ENCODE results near the gene GPR61.

GPR61 gene

GRCh38 chr1:109509176-109510134 lies 30.2 kb upstream of the GPR61 start, which contains the start of gene AMIGO1 (continued):
- no peak for TF ChIP-seq ELK4 (IDR thresholded peaks at IDR 0.05; ENCODE audit: borderline replicate concordance, low read depth, low read length)
- TF ChIP-seq ZNF366 (tag by site-specific recombination; conservative IDR thresholded peaks at IDR 0.05): peak; percentile 59; the same call in 1 of the 2 replicates
- 0 out of 2 replicates have a peak, but pooled peaks have one; percentile 35 for TF ChIP-seq MYNN (tag by site-specific recombination; IDR thresholded peaks at IDR 0.05; ENCODE audit: borderline replicate concordance)
- TF ChIP-seq, protein P1, sequence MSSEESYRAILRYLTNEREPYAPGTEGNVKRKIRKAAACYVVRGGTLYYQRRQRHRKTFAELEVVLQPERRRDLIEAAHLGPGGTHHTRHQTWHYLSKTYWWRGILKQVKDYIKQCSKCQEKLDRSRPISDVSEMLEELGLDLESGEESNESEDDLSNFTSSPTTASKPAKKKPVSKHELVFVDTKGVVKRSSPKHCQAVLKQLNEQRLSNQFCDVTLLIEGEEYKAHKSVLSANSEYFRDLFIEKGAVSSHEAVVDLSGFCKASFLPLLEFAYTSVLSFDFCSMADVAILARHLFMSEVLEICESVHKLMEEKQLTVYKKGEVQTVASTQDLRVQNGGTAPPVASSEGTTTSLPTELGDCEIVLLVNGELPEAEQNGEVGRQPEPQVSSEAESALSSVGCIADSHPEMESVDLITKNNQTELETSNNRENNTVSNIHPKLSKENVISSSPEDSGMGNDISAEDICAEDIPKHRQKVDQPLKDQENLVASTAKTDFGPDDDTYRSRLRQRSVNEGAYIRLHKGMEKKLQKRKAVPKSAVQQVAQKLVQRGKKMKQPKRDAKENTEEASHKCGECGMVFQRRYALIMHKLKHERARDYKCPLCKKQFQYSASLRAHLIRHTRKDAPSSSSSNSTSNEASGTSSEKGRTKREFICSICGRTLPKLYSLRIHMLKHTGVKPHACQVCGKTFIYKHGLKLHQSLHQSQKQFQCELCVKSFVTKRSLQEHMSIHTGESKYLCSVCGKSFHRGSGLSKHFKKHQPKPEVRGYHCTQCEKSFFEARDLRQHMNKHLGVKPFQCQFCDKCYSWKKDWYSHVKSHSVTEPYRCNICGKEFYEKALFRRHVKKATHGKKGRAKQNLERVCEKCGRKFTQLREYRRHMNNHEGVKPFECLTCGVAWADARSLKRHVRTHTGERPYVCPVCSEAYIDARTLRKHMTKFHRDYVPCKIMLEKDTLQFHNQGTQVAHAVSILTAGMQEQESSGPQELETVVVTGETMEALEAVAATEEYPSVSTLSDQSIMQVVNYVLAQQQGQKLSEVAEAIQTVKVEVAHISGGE (tag by site-specific recombination; conservative IDR thresholded peaks at IDR 0.05; ENCODE audit: low read depth): 0 out of 2 replicates have a peak, but pooled peaks have one; percentile 1
- no peak for TF ChIP-seq ZNF302 (tag by site-specific recombination; IDR thresholded peaks at IDR 0.05; ENCODE audit: low read depth)
- no peak for TF ChIP-seq ZNF239 (tag by site-specific recombination; IDR thresholded peaks at IDR 0.05)
- TF ChIP-seq SALL2 (tag by site-specific recombination; IDR thresholded peaks at IDR 0.05; ENCODE audit: borderline replicate concordance): no peak
- TF ChIP-seq, protein P2, sequence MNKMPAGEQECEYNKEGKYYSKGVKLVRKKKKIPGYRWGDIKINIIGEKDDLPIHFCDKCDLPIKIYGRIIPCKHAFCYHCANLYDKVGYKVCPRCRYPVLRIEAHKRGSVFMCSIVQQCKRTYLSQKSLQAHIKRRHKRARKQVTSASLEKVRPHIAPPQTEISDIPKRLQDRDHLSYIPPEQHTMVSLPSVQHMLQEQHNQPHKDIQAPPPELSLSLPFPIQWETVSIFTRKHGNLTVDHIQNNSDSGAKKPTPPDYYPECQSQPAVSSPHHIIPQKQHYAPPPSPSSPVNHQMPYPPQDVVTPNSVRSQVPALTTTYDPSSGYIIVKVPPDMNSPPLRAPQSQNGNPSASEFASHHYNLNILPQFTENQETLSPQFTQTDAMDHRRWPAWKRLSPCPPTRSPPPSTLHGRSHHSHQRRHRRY (tag by site-specific recombination; IDR thresholded peaks at IDR 0.05): no peak
- TF ChIP-seq KLF9 (tag by site-specific recombination; IDR thresholded peaks at IDR 0.05; ENCODE audit: low read depth): peak; percentile 55; the same call in 1 of the 2 replicates
- peak; percentile 24; the same call in 1 of the 2 replicates for TF ChIP-seq SP7 (tag by site-specific recombination; IDR thresholded peaks at IDR 0.05)
- TF ChIP-seq ZBTB48 (tag by site-specific recombination; IDR thresholded peaks at IDR 0.05): peak; percentile 56

GRCh38 chr1:109513110-109513710 lies 26.5 kb upstream of the GPR61 start:
- Histone ChIP-seq H3K4me3 (ENCODE audit: low read depth, low read length) (no peak overlapping the region), H3K4me1 (ENCODE audit: control insufficient read depth, insufficient read depth, low read length) (no peaks in the 10 kb centered on the region), H3K36me3 (ENCODE audit: control insufficient read depth in 2 of 2, insufficient read depth in 1 of 2, low read length in 2 of 2) (no peaks in the 10 kb centered on the region), H3K9me3 (ENCODE audit: control insufficient read depth, insufficient read depth, low read depth, low read length) (no peaks in the 10 kb centered on the region), H3K27ac (ENCODE audit: extremely low read depth, low read depth, low read length) (no peak overlapping the region)
- TF ChIP-seq SCRT2 (tag by site-specific recombination; IDR thresholded peaks at IDR 0.05) (peak; percentile 92), ZNF529 (tag by site-specific recombination; IDR thresholded peaks at IDR 0.05; ENCODE audit: insufficient replicate concordance) (no peak), SCRT1 (tag by site-specific recombination; IDR thresholded peaks at IDR 0.05; ENCODE audit: borderline replicate concordance) (0 out of 2 replicates have a peak, but pooled peaks have one; percentile 58)
- POLR2A ChIA-PET: no interaction called here
- CTCF ChIA-PET: interaction anchor here (0.6 to 36.3 kb wide), 3 partner anchors 19 to 138 kb away, joined by 4 to 1152 read pairs (median 303); partner anchors contain the start of genes CYB561D1 and GPR61

DNA sequence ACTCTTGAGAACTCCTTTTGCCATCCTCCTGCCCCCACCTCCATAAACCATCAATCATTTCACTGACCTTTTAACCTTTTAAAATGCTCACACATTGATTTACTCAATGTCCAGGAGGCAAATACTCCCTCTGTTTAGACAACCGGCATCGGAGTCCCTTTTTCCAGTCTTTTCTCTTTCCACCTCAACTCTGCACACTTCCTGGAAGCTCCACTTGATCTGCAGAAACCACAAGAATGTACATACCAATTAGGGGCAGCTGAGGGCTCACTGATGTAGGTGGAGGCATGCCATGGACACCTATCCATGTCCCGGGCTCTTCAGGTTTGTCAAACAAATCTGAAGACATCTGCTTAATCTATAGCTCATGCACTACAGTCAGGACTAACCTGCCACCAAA lies 24.8 kb upstream of the GPR61 start:
- ChIA-PET CTCF (interaction anchor here (1.0 to 36.3 kb wide), 4 partner anchors 12 to 470 kb away, joined by 5 to 1152 read pairs (median 154); partner anchors contain the start of genes AHCYL1, CYB561D1 and GPR61), POLR2A (interaction anchor here (1.1 to 1.3 kb wide), 2 partner anchors 9 to 489 kb away, joined by 3 read pairs; no protein-coding TSS in a partner anchor)
- no peaks in the 10 kb centered on the region for H3K9me3 ChIP-seq (ENCODE audit: control insufficient read depth, insufficient read depth, low read depth, low read length)
- H3K4me3 ChIP-seq (ENCODE audit: low read depth, low read length): no peak overlapping the region
- no peak overlapping the region for H3K27ac ChIP-seq (ENCODE audit: extremely low read depth, low read depth, low read length)
- H3K4me1 ChIP-seq (ENCODE audit: control insufficient read depth, insufficient read depth, low read length): no peaks in the 10 kb centered on the region
- no peak for TF ChIP-seq ZNF558 (tag by site-specific recombination; IDR thresholded peaks at IDR 0.05)
- TF ChIP-seq ZNF292 (tag by site-specific recombination; IDR thresholded peaks at IDR 0.05; ENCODE audit: borderline replicate concordance, low read depth): no peak
- no peak for TF ChIP-seq ZNF514 (tag by site-specific recombination; IDR thresholded peaks at IDR 0.05)
- TF ChIP-seq ZNF148 (tag by site-specific recombination; IDR thresholded peaks at IDR 0.05; ENCODE audit: borderline replicate concordance): no peak
- no peak for TF ChIP-seq ZNF341 (tag by site-specific recombination; IDR thresholded peaks at IDR 0.05; ENCODE audit: low read depth)
- TF ChIP-seq EGR2 (tag by site-specific recombination; IDR thresholded peaks at IDR 0.05; ENCODE audit: low read depth): no peak
- TF ChIP-seq ZNF132 (tag by site-specific recombination; IDR thresholded peaks at IDR 0.05; ENCODE audit: borderline replicate concordance): no peak
- H3K36me3 ChIP-seq (ENCODE audit: control insufficient read depth in 2 of 2, insufficient read depth in 1 of 2, low read length in 2 of 2): no peaks in the 10 kb centered on the region
